OCI-LY7 (cell line): ENCODE data around the gene DHRS1. TPM values are rescaled to one million over a fixed set of nuclear protein-coding genes. Genes with fewer than 3 reads are reported as not detected.

ENCODE experiments used
- BruUV-seq: library from RNA; stranded (reverse); fragments of 400-500 nt; replicated peaks from 2 replicates; lab custom pipeline; 2021; lab: Mats Ljungman, UMichigan
- CTCF ChIA-PET: fragments of 300-600 bp; sonication (Branson Sonifier 250); formaldehyde crosslinking; loops from one replicate; lab custom pipeline; 2022; ENCODE audit warnings: antibody characterized with exemption; ENCODE audit not compliant: unreplicated experiment; lab: Charles Lee
- POLR2A ChIA-PET: fragments of 300-600 bp; sonication (Branson Sonifier 250); formaldehyde crosslinking; loops from one replicate; lab custom pipeline; 2022; ENCODE audit warnings: antibody characterized with exemption; lab: Charles Lee
- DNase-seq: peaks from one replicate; pipeline ENCODE4 v3.0.0-alpha.2; 2015; ENCODE audit warnings: low spot score
- H2AFZ ChIP-seq: fragments of 200-600 bp; sonication (generic), shearing (Covaris generic); 2 replicates; pipeline ENCODE4 v1.6.1; 2014; ENCODE audit warnings: mild to moderate bottlenecking, antibody characterized with exemption, low read length, moderate library complexity
- H3K27ac ChIP-seq: fragments of 200-600 bp; sonication (generic); 2 replicates; pipeline ENCODE4 v1.5.1; 2014; ENCODE audit warnings: mixed run types, low read depth, mild to moderate bottlenecking, moderate library complexity, low read length, inconsistent platforms; ENCODE audit not compliant: poor library complexity, severe bottlenecking
- H3K36me3 ChIP-seq: fragments of 200-600 bp; sonication (generic); 2 replicates; pipeline ENCODE4 v1.6.1; 2014; ENCODE audit warnings: mild to moderate bottlenecking, antibody characterized with exemption, low read length, moderate library complexity, mixed read lengths; ENCODE audit not compliant: insufficient read depth
- H3K4me1 ChIP-seq: fragments of 200-600 bp; sonication (generic); 2 replicates; pipeline ENCODE4 v1.5.1; 2014; ENCODE audit warnings: mild to moderate bottlenecking, low read length; ENCODE audit not compliant: insufficient read depth, poor library complexity, severe bottlenecking
- H3K4me2 ChIP-seq: fragments of 200-600 bp; sonication (generic); 2 replicates; pipeline ENCODE4 v1.6.1; 2014; ENCODE audit warnings: mild to moderate bottlenecking, low read length
- H3K4me3 ChIP-seq: fragments of 200-600 bp; sonication (generic); 2 replicates; pipeline ENCODE4 v1.5.1; 2014; ENCODE audit warnings: mild to moderate bottlenecking, low read depth, low read length; ENCODE audit not compliant: poor library complexity, severe bottlenecking
- H3K79me2 ChIP-seq: fragments of 200-600 bp; sonication (generic); 2 replicates; pipeline ENCODE4 v1.6.1; 2016; ENCODE audit warnings: low read depth, mild to moderate bottlenecking, low read length, moderate library complexity, mixed read lengths; ENCODE audit not compliant: insufficient read depth
- H3K9me2 ChIP-seq: fragments of 200-600 bp; sonication (generic); 2 replicates; pipeline ENCODE4 v1.6.1; 2016; ENCODE audit warnings: mild to moderate bottlenecking, low read length, mixed read lengths; ENCODE audit not compliant: insufficient read depth
- H3K9me3 ChIP-seq: fragments of 200-600 bp; sonication (generic); 2 replicates; pipeline ENCODE4 v1.6.1; 2014; ENCODE audit warnings: mild to moderate bottlenecking, mixed run types, low read length, mixed read lengths
- H4K20me1 ChIP-seq: fragments of 200-600 bp; sonication (generic); 2 replicates; pipeline ENCODE4 v1.6.1; 2014; ENCODE audit warnings: mild to moderate bottlenecking, antibody characterized with exemption, low read length, moderate library complexity, mixed read lengths; ENCODE audit not compliant: insufficient read depth
- CTCF ChIP-seq: fragments of 200-600 bp; sonication (generic); conservative IDR thresholded peaks from 2 replicates; pipeline ENCODE4 v1.5.1; 2014; ENCODE audit warnings: mild to moderate bottlenecking, antibody characterized with exemption, low read length, moderate library complexity, mixed read lengths
- EZH2phosphoT487 ChIP-seq: fragments of 200-600 bp; sonication (generic); IDR thresholded peaks from 2 replicates; pipeline ENCODE4 v1.6.1; 2018; ENCODE audit warnings: low read depth, borderline replicate concordance, mild to moderate bottlenecking, mixed run types, antibody characterized with exemption, low read length, moderate library complexity, mixed read lengths
- intact Hi-C: fragments of 100-400 bp; cut with micrococcal nuclease; formaldehyde crosslinking; loops from one replicate; pipeline ENCODE4 v1.10.0; 2022; ENCODE audit not compliant: unreplicated experiment
- total RNA-seq, 2 experiments: library from RNA; depleted of rRNA in 1 of 2; stranded (reverse); fragments of >200 nt in 1 of 2; shearing (Covaris generic) in 1 of 2; gene quantifications; 2 replicates each; pipeline ENCODE4 v1.2.3, GENCODE V29; 2014 to 2022

DHRS1 gene
- total RNA-seq, 2 experiments from 2014 or later, result 27.4 to 34.9 TPM

- TF ChIP-seq EZH2phosphoT487 (no peak), CTCF (no peak)
- no peaks in the 10 kb centered on the region for H3K9me2 ChIP-seq
- no TSS peak for BruUV-seq
- H3K79me2 ChIP-seq, result no peaks in the 10 kb centered on the region
- H3K4me2 ChIP-seq, result no peak overlapping the region
- peaks cover 30% of the 10 kb centered on the region for H3K4me1 ChIP-seq
- CTCF ChIA-PET, result no interaction called here
- H3K36me3 ChIP-seq, result no peaks in the 10 kb centered on the region
- H3K4me3 ChIP-seq, result no peak overlapping the region
- no peak for DNase-seq
- no peaks in the 10 kb centered on the region for H4K20me1 ChIP-seq
- H2AFZ ChIP-seq, result no peak overlapping the region
- POLR2A ChIA-PET, result no interaction called here
- H3K27ac ChIP-seq, result no peak overlapping the region
- intact Hi-C loops, result loop anchor here (10.0 kb wide), 1 partner anchor 344 kb away; no protein-coding TSS in a partner anchor
- no peaks in the 10 kb centered on the region for H3K9me3 ChIP-seq
Observed at GRCh38 chr14:24330973-24331674, 31.5 kb upstream of the DHRS1 start.

GRCh38 chr14:24329736-24330135 is 30.2 kb upstream of the DHRS1 start:
- Histone ChIP-seq H3K4me3 (no peak overlapping the region), H3K27ac (no peak overlapping the region), H3K4me1 (peaks cover 30% of the 10 kb centered on the region), H3K4me2 (no peak overlapping the region), H3K36me3 (no peaks in the 10 kb centered on the region), H3K9me3 (no peaks in the 10 kb centered on the region), H3K9me2 (no peaks in the 10 kb centered on the region), H4K20me1 (no peaks in the 10 kb centered on the region), H3K79me2 (no peaks in the 10 kb centered on the region), H2AFZ (no peak overlapping the region)
- POLR2A ChIA-PET, result no interaction called here
- CTCF ChIA-PET, result interaction anchor here (1.3 kb wide), 1 partner anchor 102 kb away, joined by 3 read pairs; no protein-coding TSS in a partner anchor
- no TSS peak for BruUV-seq
- intact Hi-C loops, result loop anchor here (10.0 kb wide), 1 partner anchor 345 kb away; no protein-coding TSS in a partner anchor
- TF ChIP-seq CTCF (no peak), EZH2phosphoT487 (no peak)
- no peak for DNase-seq

GRCh38 chr14:24329073-24329663 is 29.6 kb upstream of the DHRS1 start:
- Histone ChIP-seq H3K27ac (no peak overlapping the region), H3K4me2 (no peak overlapping the region), H2AFZ (no peak overlapping the region), H3K4me3 (no peak overlapping the region), H3K79me2 (no peaks in the 10 kb centered on the region), H3K36me3 (no peaks in the 10 kb centered on the region), H3K9me2 (no peaks in the 10 kb centered on the region), H4K20me1 (no peaks in the 10 kb centered on the region), H3K9me3 (no peaks in the 10 kb centered on the region), H3K4me1 (peaks cover 26% of the 10 kb centered on the region)
- ChIA-PET POLR2A (interaction anchor here (0.6 kb wide), 1 partner anchor 1040 kb away, joined by 3 read pairs; no protein-coding TSS in a partner anchor), CTCF (interaction anchor here (1.3 kb wide), 1 partner anchor 102 kb away, joined by 3 read pairs; no protein-coding TSS in a partner anchor)
- BruUV-seq, result no TSS peak
- intact Hi-C loops, result no loop called here
- DNase-seq, result no peak
- TF ChIP-seq EZH2phosphoT487 (no peak), CTCF (no peak)
